CD14-positive monocyte (primary cell): Measurements from ENCODE around the gene TNFSF10. TPM values are rescaled to one million over a fixed set of nuclear protein-coding genes. Genes with fewer than 3 reads are reported as not detected.

ENCODE experiments used
- DNase-seq, 3 donors: peaks; one replicate each; pipeline ENCODE4 v3.0.0-alpha.2; 2011 to 2022
- H2AFZ ChIP-seq: 2 replicates; pipeline ENCODE4 v1.6.0; 2012; ENCODE audit warnings: mild to moderate bottlenecking, low read depth, low read length, inconsistent platforms; ENCODE audit not compliant: insufficient read depth, poor library complexity, severe bottlenecking
- H3K27ac ChIP-seq, 2 donors: 1 replicate in 1 of 2; 2 replicates in 1 of 2; pipeline ENCODE4 v1.5.1; 2012 to 2013; ENCODE audit warnings: low read length in 2 of 2, control low read depth in 1 of 2, inconsistent platforms in 1 of 2, low read depth in 1 of 2, mild to moderate bottlenecking in 1 of 2
- H3K27me3 ChIP-seq, 2 donors: one replicate each; pipeline versions ENCODE4 v1.6.0 to v1.6.1; 2011 to 2013; ENCODE audit warnings: low read length in 2 of 2; ENCODE audit not compliant: control insufficient read depth in 2 of 2, insufficient read depth in 2 of 2
- H3K36me3 ChIP-seq, 2 donors: replicated peaks in 1 of 2; 1 replicate in 1 of 2; 2 replicates in 1 of 2; pipeline versions ENCODE4 v1.5.1 to v1.6.1; 2012 to 2013; ENCODE audit warnings: low read length in 2 of 2, control low read depth in 1 of 2, inconsistent platforms in 1 of 2, mild to moderate bottlenecking in 1 of 2; ENCODE audit not compliant: insufficient read depth in 2 of 2, control insufficient read depth in 1 of 2
- H3K4me1 ChIP-seq, 2 donors: 1 replicate in 1 of 2; 2 replicates in 1 of 2; pipeline versions ENCODE4 v1.5.1 to v1.6.1; 2012 to 2013; ENCODE audit warnings: low read length in 2 of 2, control low read depth in 1 of 2, inconsistent platforms in 1 of 2, mild to moderate bottlenecking in 1 of 2, moderate library complexity in 1 of 2; ENCODE audit not compliant: insufficient read depth in 2 of 2, control insufficient read depth in 1 of 2
- H3K4me2 ChIP-seq: replicated peaks from 2 replicates; pipeline ENCODE3; 2012; ENCODE audit warnings: low read length, moderate library complexity, mild to moderate bottlenecking; ENCODE audit not compliant: poor library complexity, severe bottlenecking; ENCODE audit errors: extremely low read depth
- H3K4me3 ChIP-seq, 3 experiments: fragments of 200-600 bp in 1 of 3; sonication (generic) in 1 of 3; replicated peaks in 1 of 3; 1 replicate in 2 of 3; 2 replicates in 1 of 3; pipeline ENCODE4 v1.5.1; 2011 to 2013; ENCODE audit warnings: low read length in 3 of 3, mild to moderate bottlenecking in 3 of 3, control low read depth in 2 of 3, low read depth in 2 of 3, inconsistent platforms in 1 of 3, moderate library complexity in 1 of 3
- H3K79me2 ChIP-seq: 2 replicates; pipeline ENCODE4 v1.6.0; 2012; ENCODE audit warnings: mild to moderate bottlenecking, control low read depth, inconsistent platforms, low read length, moderate library complexity; ENCODE audit not compliant: insufficient read depth
- H3K9ac ChIP-seq: 2 replicates; pipeline ENCODE4 v1.6.0; 2017; ENCODE audit warnings: low read length, mild to moderate bottlenecking; ENCODE audit not compliant: insufficient read depth, poor library complexity, severe bottlenecking
- H3K9me3 ChIP-seq, 2 donors: replicated peaks in 1 of 2; 1 replicate in 1 of 2; 2 replicates in 1 of 2; pipeline versions ENCODE4 v1.5.1 to v1.6.1; 2012 to 2013; ENCODE audit warnings: low read length in 2 of 2, control low read depth in 1 of 2; ENCODE audit not compliant: control insufficient read depth in 1 of 2, insufficient read depth in 1 of 2
- H4K20me1 ChIP-seq: 2 replicates; pipeline ENCODE4 v1.6.0; 2012; ENCODE audit warnings: mild to moderate bottlenecking, low read length, control low read depth, moderate library complexity; ENCODE audit not compliant: insufficient read depth
- H3K27ac Mint-ChIP-seq, 7 donors: one replicate each; pipeline ENCODE4 v1.8.0; 2020; ENCODE audit warnings: mild to moderate bottlenecking in 7 of 7, mixed read lengths in 7 of 7, moderate library complexity in 6 of 7, inconsistent platforms in 2 of 7
- H3K27me3 Mint-ChIP-seq, 3 donors: one replicate each; pipeline ENCODE4 v1.8.0; 2021 to 2022; ENCODE audit warnings: low read depth in 3 of 3, mild to moderate bottlenecking in 3 of 3, mixed read lengths in 3 of 3, moderate library complexity in 3 of 3, inconsistent platforms in 1 of 3
- H3K36me3 Mint-ChIP-seq, 2 donors: one replicate each; pipeline ENCODE4 v1.8.0; 2020; ENCODE audit warnings: mixed read lengths in 2 of 2, inconsistent platforms in 1 of 2, mild to moderate bottlenecking in 1 of 2
- H3K4me1 Mint-ChIP-seq: one replicate; pipeline ENCODE4 v1.8.0; 2020; ENCODE audit warnings: mild to moderate bottlenecking, mixed read lengths
- H3K4me3 Mint-ChIP-seq, 2 donors: one replicate each; pipeline ENCODE4 v1.8.0; 2020; ENCODE audit warnings: mild to moderate bottlenecking in 2 of 2, mixed read lengths in 2 of 2, moderate library complexity in 1 of 2
- H3K9me3 Mint-ChIP-seq, 7 donors: one replicate each; pipeline ENCODE4 v1.8.0; 2020 to 2022; ENCODE audit warnings: mixed read lengths in 7 of 7, mild to moderate bottlenecking in 6 of 7, moderate library complexity in 6 of 7, inconsistent platforms in 2 of 7
- CTCF ChIP-seq: fragments of 200-600 bp; IDR thresholded peaks from one replicate; pipeline ENCODE4 v1.8.0; 2022; ENCODE audit warnings: antibody characterized with exemption, mild to moderate bottlenecking
- WGBS: methylation state at CpG from one replicate; pipeline ENCODE4 v1.1.5; 2013; ENCODE audit warnings: missing lambda C conversion rate; ENCODE audit not compliant: insufficient coverage; 5-methylcytosine and 5-hydroxymethylcytosine counted together
- intact Hi-C, 2 donors: fragments of 100-400 bp; cut with micrococcal nuclease; formaldehyde crosslinking; loops; one replicate each; pipeline versions ENCODE4 v1.15.0 to v1.15.1; 2023
- polyA plus RNA-seq, 3 donors: library from polyadenylated mRNA; depleted of rRNA in 1 of 3; unstranded in 2 of 3; stranded (reverse) in 1 of 3; fragments of 300-500 nt in 2 of 3; fragments of >200 nt in 1 of 3; fragmentation: Illumina TruSeq in 2 of 3; gene quantifications; 1 replicate in 2 of 3; 2 replicates in 1 of 3; pipeline ENCODE4 v1.2.3, GENCODE V29; 2012 to 2021

The TNFSF10 gene
- polyA plus RNA-seq, 3 donors, result 146 to 293 (median 264) TPM

- H2AFZ ChIP-seq, result no peak overlapping the region
- H3K9me3 ChIP-seq, result no peaks in the 10 kb centered on the region
- H3K9me3 Mint-ChIP-seq, result peaks cover 0 to 2% (median 0%) of the 10 kb centered on the region in 7 donors
- H3K27me3 ChIP-seq, result no peaks in the 10 kb centered on the region
- DNase-seq, result no peak
- H4K20me1 ChIP-seq, result no peaks in the 10 kb centered on the region
- no peaks in the 10 kb centered on the region for H3K36me3 ChIP-seq
- H3K27ac Mint-ChIP-seq, result no peak overlapping the region
- intact Hi-C loops, result no loop called here
- no peak overlapping the region for H3K9ac ChIP-seq
- H3K27ac ChIP-seq, result no peak overlapping the region
- H3K4me1 ChIP-seq, result peaks cover 25 to 27% of the 10 kb centered on the region in 2 donors
- no peak overlapping the region for H3K4me3 ChIP-seq
- H3K4me3 Mint-ChIP-seq, result no peak overlapping the region
- H3K4me1 Mint-ChIP-seq, result peaks cover 40% of the 10 kb centered on the region
- no peak overlapping the region for H3K4me2 ChIP-seq
- H3K27me3 Mint-ChIP-seq, result no peaks in the 10 kb centered on the region
- no CpG with 5 or more reads among the region's 4 CpGs for WGBS
- no peaks in the 10 kb centered on the region for H3K36me3 Mint-ChIP-seq
- no peaks in the 10 kb centered on the region for H3K79me2 ChIP-seq
- TF ChIP-seq CTCF, result no peak
These were observed 16.0 kb upstream of the TNFSF10 start for GRCh38 chr3:172539273-172539672.

GRCh38 chr3:172538368-172539151, 15.3 kb upstream of the TNFSF10 start:
- TF ChIP-seq CTCF, result no peak
- Histone ChIP-seq H3K27me3 (no peaks in the 10 kb centered on the region), H3K4me1 (peaks cover 25 to 27% of the 10 kb centered on the region in 2 donors), H3K4me3 (no peak overlapping the region), H3K9me3 (no peaks in the 10 kb centered on the region), H3K79me2 (no peaks in the 10 kb centered on the region), H3K4me2 (no peak overlapping the region), H2AFZ (no peak overlapping the region), H4K20me1 (no peaks in the 10 kb centered on the region), H3K36me3 (no peaks in the 10 kb centered on the region), H3K9ac (no peak overlapping the region), H3K27ac (no peak overlapping the region)
- DNase-seq, result no peak
- Mint-ChIP-seq H3K4me3 (no peak overlapping the region), H3K27ac (peak overlapping the region in 2 of 7 donors; percentile 22 to 40), H3K9me3 (peaks cover 0 to 2% (median 0%) of the 10 kb centered on the region in 7 donors), H3K27me3 (no peaks in the 10 kb centered on the region), H3K4me1 (peaks cover 38% of the 10 kb centered on the region), H3K36me3 (no peaks in the 10 kb centered on the region)
- intact Hi-C loops, result no loop called here
- no CpG with 5 or more reads among the region's 3 CpGs for WGBS
